ENCODE measurements around the gene BFSP1.
A peak's percentile ranks its signal among the peaks of the same experiment; 100 is the strongest.

Gene BFSP1

DNA sequence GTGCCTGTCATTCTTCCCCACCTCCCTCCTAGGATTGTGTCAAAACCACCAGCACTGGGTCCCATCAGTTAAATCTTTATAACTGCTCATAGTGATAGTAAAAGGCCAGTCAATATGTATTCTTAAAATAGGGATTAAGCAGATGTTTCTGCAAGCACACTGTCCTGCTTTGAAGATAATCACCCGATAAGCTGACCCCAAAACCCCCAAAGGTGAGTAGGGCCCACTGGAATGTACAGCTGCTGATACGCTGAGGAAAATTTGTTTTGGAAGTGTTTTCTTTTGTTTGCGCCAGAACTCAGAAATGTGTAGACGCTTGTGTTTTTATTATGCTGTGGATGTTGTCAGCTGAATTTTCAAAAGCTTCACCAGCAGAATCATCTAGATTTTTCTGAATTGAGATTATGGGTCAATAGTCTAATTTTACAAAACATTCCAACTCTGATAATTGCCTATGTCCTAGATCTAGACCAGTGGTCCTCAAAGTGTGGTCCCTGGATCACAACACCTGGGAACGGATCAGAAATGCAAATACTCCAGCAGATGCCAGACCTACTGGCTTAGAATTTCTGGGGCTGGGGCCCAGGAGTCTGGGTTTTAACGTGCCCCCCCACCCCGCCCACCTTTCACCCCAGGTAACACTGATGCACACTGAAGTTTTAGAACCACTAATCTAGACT is 11.4 kb downstream of the BFSP1 start:
- no peak for DNase-seq

DNA sequence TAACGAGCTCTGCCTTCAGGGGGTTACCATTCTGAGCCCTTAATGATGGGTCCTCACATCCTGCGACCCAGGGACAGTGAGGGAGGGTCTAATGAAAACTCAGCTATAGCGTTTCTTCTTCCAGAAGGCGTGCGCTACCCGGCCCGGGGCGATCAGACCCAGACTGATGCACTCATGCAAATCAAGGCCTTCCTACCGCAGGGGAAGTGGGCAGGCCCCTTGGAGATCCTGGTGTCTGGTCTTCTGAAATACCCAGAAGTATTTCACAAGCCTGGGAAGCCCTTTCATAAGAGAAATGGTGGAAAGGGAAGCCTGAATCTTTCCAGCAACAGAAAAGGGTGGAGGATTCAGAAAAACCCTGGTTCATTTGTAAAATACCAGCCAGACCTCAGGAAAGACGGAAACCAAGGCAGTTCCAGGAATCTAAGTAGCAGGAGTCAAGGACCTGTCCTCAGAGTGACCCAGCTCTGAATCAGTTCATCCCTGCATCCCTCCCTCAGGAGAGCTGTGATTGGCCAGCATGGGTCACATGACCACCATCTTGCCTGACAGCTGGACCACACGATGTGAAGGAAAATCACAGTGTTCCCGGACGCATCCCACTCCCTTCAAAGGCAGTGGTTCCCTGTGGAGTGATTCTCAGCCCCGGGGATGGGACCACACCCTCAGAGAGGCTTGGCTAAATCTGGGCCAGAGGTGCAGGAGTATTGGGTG is 12.7 kb downstream of the BFSP1 start:
- no peak for DNase-seq

- DNase-seq: no peak
These were observed 16.1 kb downstream of the BFSP1 start for GRCh38 chr20:17515053-17515452.

DNA sequence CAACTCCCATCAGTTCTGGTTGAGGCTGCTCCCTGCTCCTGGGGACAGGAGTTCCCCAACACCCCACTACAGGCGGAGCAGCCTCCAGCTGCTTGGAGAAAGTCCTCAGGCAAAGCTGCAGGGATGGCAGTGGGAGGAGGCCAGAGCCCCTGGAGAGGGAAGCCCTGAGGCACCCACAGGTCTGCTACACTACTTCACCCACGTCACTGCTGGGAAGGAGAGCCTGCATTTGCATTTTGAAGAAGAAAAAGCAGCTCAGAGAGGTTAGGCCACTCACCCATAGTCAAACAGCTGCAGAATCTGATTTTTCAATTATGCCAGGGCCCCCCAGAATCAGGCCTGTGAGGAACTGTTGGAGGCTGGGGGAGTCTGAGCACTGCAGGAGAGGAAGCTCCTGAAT is 17.2 kb downstream of the BFSP1 start:
- no peak for DNase-seq

DNA sequence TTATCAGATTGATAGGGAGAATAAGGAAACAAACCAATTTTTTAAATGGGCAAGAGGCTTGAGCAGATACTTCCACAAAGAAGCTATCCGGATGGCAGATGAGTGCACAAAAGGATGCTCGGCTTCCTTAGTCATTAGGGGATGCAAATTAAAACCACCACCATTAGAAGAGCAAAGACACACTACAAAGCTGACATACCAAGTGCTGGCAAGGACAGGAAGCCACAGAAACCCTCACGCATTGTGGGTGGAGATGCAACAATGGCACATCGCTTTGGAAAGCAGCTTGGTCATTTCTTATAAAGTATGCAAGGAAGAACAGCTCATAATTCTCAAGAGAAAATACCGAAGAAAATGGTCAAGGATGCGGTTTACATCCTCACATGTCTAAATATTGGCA is 19.8 kb downstream of the BFSP1 start:
- no peak for DNase-seq

- DNase-seq: no peak
These were observed 20.6 kb downstream of the BFSP1 start for GRCh38 chr20:17510548-17510947.

GRCh38 chr20:17508756-17509155 is 22.4 kb downstream of the BFSP1 start:
- DNase-seq: no peak

DNA sequence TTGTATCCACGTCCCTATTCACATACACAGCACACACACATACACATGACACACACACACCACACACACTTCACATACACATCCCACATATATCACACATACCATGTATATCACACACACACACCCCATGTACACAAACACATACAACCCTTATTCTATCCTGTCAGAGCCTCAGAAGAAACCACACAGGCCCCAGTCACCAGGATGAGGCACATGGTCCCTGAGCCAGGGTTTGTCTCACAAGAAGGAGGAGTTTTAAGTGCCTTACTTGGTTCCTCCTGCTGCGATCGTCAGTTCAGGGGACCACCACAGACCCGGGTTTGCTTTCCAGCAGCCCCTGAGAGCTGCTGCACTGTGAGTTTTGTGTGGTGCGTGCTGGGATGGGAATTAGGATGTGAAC is 23.6 kb downstream of the BFSP1 start:
- no peak for DNase-seq

- DNase-seq: peak; percentile 14
These were observed 24.1 kb downstream of the BFSP1 start for GRCh38 chr20:17507032-17507431.

- DNase-seq: peak; percentile 34
These were observed 25.3 kb downstream of the BFSP1 start for GRCh38 chr20:17505636-17506517.

GRCh38 chr20:17504898-17505635 is 26.1 kb downstream of the BFSP1 start:
- DNase-seq: peak; percentile 70

DNA sequence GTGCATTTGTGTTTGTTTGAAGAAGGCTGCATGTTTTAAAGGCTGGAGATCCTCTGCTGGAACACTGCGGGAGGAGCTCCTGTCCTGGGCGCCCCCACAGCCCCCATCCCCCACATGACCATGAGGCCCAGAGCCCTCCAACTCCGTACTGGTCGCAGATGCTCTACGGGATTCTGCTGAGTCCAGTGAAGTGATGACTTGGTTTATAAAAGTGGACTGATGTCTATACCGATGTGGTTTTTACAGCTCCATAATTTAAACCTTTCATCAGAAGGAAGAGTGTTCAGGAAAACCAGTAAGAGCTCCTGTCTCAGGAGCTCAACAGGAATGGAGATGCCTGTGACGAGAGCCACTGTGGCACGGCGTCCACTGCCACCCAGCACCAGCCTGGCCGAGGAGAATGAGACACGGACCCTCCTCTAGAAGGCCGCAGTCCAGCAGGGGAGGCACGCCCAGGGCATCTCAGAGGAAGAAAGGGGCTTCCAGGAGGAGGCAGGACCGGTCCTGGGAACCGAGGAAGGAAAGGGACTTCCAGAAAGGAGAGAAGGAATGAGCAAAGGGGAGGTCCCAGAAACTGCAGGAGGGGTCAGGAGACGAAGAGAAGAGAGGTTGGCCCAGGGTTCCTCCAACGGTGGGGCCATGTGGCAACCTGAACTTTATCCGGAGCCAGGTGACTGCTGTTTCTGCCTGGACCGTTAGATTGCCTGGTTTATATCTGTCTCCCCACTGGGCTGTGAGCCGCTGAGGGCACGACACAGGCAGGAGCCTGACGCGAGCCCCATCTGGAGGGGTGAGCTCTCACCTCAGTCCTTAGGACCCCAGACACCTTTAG is 26.9 kb downstream of the BFSP1 start:
- no peak for DNase-seq

DNA sequence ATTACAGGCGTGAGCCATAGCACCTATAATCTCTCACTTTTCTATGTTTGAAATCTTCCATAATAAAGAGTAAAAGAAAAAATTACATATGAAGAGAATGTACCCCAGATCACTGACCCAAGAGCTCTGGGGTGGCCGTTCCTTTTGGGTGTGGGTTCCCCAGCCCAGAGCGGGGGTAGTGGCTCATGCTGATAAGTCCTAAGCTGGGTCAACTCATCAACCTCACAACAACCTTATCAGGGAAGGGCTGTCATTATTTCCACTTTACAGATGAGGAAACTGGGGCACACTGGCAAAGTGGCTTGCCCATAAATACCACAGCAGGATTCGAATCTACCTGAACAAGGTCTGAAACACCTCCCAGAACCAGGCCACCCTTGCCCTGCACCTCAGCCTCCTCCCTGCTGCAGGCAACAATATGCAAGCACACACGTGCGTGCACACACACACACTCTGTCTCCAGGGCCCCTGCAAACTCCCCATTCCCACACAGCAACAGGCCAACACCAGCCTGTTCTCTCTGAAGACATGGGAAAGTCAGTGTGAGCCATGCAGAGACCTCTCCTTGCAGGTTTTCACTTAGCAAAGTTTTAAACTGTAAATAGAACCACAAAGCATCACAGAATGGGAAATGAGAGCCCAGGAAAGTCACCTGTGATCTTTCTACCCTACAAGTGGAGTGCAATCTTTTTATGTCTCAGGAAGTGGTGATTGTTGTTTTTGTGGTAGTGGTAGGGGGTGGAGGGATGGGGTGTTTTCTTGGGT is 27.7 kb downstream of the BFSP1 start:
- DNase-seq: no peak

GRCh38 chr20:17502105-17502504 is 29.1 kb downstream of the BFSP1 start:
- no peak for DNase-seq

DNA sequence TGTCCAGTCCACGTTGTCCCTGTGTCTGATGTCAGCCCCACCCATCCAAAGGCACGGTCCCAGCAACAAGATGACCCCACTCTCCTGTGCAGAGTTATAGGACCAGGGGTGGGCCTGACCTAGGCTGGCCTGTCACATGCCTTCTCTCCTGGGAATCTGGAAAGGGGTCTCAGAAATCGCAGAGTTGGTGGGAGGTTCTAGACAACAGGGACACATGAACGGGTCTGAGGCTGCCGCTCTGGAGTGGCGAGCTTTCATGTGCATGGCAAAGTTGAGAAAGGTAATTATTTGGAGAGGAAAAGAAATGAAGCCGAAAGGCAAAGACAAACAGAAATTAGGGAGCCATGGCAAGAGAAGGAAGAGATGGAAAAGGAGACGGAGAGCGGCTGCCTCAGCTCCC is 29.5 kb downstream of the BFSP1 start:
- no peak for DNase-seq

DNA sequence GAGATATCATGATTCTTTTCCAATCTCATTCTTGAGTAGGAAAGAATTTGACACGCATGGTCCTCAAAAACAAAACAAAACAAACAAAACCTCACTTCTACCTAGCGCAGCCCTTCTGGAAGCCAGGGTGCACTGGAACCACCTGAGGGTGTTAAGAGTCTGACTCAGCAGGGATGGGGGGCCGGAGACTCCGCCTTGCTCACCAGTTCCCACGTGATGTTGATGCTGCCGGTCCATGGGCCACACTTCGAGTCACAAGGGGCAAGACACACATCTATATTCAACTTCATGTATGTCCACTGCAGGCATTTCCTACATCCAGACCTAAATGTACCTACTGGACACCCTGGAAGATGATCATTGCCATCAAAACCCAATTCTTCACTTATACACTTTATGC is 30.4 kb downstream of the BFSP1 start:
- no peak for DNase-seq

DNA sequence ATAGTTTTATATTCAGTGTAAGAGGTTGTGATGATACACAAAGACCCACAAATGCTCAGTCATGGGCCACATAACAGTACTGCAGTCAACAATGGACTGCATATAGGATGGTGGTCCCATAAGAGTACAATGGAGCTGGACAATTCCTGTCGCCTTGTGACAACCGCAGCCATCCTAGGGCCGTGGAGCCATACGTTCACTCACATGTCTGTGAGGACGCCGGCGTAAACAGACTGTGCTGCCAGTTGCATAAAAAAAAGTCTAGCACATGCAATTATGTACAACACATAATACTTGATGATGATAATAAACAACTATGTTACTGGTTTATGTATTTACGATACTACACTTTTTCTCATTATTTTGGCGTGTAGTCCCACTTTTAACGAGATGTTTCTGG is 30.9 kb downstream of the BFSP1 start:
- DNase-seq: no peak

DNA sequence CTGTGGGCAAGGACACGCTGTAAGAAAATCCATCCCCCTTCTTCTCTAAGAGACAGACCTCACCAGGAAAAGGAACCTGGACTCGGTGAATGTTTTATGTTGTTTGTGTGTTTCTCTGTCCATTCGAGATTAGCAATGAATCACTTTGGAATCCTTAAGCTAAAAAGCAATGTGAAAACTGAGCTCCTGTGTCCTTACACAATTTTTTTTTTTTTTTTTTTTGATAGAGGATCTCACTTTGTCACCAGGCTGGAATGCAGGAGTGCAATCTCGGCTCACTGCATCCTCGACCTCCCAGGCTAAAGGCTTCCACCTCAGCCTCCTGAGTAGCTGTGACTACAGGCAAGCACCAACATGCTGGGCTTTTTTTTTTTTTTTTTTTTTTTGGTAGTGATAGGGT is 32.1 kb downstream of the BFSP1 start:
- no peak for DNase-seq

GRCh38 chr20:17498641-17499040 is 32.5 kb downstream of the BFSP1 start:
- no peak for DNase-seq

- DNase-seq: no peak
These were observed 33.2 kb downstream of the BFSP1 start for GRCh38 chr20:17497821-17498580.

- DNase-seq: no peak
These were observed 35.4 kb downstream of the BFSP1 start for GRCh38 chr20:17495826-17496225.

Measured in CD4-positive, alpha-beta T cell treated with Interleukin-21 for 1 hour (primary cell).